GM19438 (cell line): Measurements from ENCODE around the gene ALCAM.
"Not testable (repeated sequence)": the region's sequence is repeated elsewhere in the genome, so short reads cannot be mapped to it uniquely, and the experiment has no call there.

ENCODE experiments used
- ATAC-seq: cut with Tn5 transposase; IDR thresholded peaks from one replicate; pipeline ENCODE4 v1.9.1; 2021; ENCODE audit warnings: low read depth; ENCODE audit not compliant: unreplicated experiment

Gene ALCAM

GRCh38 chr3:105385819-105386508 is 19.3 kb downstream of the ALCAM start:
- ATAC-seq: peak; percentile 61

DNA sequence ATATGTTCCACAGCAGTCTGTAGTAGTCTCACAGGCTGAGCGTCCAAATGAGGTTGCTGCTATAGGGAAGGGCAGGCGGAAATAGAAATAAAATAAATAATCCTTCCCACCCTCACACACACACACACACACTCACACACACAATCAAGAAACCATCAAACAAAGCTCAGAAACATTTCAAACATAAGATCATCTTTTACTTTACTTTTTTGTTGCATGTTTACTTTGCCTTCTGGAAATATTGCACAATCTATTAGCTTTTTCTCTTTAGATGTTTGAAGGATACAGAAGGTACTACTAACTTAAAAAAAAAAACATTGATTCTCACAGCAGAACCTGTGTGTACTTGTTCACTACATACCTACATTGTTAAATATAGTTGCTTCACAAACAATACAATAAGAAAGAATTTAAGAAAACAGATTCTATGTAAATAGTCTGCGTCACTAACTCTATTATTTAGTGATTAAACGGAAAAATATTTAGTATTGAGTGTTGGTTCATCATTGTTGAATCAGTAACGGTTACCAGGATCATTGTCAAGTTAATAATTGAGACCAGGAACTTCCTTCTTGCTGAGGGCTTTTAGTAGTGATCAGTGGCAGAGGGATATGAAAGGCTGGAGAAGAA is 20.5 kb downstream of the ALCAM start:
- ATAC-seq: no peak

- ATAC-seq: no peak
Measured at GRCh38 chr3:105388176-105388575, 21.5 kb downstream of the ALCAM start.

- ATAC-seq: not testable (repeated sequence)
Measured at GRCh38 chr3:105389759-105390158, 23.1 kb downstream of the ALCAM start.

GRCh38 chr3:105392598-105392997 is 25.9 kb downstream of the ALCAM start:
- ATAC-seq: not testable (repeated sequence)

DNA sequence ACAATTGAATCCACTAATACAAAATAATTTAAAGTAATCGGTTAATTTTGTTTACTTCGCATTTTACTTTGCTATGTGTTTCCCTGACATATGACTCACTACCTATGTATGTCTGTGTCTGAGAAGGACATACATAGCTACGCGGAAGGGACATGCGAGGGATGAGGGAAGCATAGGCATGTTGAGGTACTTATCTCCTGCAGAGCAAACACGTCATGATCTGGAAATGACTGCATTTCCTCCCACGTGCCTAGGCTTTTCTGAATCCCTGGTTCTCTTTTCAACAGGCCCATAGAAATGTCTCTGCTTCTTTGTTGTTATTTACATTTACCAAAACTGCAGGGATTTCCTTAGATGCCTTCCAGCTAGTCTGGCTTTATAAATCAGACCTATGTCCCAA is 27.5 kb downstream of the ALCAM start:
- ATAC-seq: no peak

- no peak for ATAC-seq
Measured at GRCh38 chr3:105397974-105398373, 31.3 kb downstream of the ALCAM start.

GRCh38 chr3:105398437-105398836 is 31.7 kb downstream of the ALCAM start:
- ATAC-seq: no peak

GRCh38 chr3:105399062-105399461 is 32.4 kb downstream of the ALCAM start:
- no peak for ATAC-seq

GRCh38 chr3:105399611-105400010 is 32.9 kb downstream of the ALCAM start:
- no peak for ATAC-seq

DNA sequence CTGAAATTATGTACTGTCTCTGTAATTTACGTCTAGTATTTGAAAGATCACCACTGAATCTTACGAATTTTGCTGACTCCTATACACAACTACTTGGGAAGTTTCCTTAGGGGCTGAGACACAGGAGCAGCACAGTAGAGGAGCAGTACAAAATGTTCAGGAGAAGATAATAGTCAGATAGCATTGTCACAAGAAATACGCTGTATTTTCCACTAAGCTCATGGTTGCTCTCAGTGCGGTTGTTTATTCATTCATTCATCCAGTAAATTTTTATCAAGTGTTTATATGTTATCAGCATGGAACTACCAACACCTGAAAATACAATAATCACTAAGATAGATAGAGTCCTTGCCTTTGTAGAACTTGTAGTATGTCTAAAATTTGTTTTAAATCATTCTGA is 34.5 kb downstream of the ALCAM start:
- no peak for ATAC-seq

GRCh38 chr3:105401691-105402149 is 35.0 kb downstream of the ALCAM start:
- no peak for ATAC-seq

GRCh38 chr3:105402287-105402801 is 35.6 kb downstream of the ALCAM start:
- no peak for ATAC-seq

- not testable (repeated sequence) for ATAC-seq
Measured at GRCh38 chr3:105403034-105403433, 36.3 kb downstream of the ALCAM start.

DNA sequence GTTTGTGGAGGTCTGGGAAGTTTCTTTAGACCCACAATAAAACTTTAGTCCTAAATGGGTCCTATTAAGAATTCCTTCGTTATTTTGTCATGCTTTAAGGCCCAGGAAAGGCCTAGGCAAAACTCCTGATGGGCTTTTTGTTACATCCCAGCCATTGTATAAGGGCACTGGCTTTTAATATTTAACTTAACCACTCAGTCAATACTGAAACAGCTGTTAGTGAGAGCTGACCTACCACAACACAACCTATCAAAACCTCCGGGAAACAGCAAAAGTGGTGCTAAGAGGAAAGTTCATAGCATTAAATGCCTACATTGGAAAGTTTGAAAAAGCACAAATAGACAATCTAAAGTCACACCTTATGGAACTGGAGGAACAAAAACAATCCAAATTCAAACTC is 39.6 kb downstream of the ALCAM start:
- ATAC-seq: no peak

DNA sequence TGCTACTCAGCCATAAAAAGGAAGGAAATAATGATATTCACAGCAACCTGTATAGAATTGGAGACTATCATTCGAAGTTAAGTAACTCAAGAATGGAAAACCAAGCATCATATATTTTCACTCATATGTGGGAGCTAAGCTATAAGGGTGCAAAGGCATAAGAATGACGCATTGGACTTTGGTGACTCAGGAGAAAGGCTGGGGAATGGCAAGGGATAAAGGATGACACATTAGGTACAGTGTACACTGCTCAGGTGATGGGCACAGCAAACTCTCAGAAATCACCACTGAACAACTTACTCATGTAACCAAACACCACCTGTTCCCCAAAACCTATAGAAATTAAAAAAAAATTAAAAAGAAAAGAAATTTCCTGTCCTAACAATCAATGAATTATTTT is 42.7 kb downstream of the ALCAM start:
- ATAC-seq: no peak

DNA sequence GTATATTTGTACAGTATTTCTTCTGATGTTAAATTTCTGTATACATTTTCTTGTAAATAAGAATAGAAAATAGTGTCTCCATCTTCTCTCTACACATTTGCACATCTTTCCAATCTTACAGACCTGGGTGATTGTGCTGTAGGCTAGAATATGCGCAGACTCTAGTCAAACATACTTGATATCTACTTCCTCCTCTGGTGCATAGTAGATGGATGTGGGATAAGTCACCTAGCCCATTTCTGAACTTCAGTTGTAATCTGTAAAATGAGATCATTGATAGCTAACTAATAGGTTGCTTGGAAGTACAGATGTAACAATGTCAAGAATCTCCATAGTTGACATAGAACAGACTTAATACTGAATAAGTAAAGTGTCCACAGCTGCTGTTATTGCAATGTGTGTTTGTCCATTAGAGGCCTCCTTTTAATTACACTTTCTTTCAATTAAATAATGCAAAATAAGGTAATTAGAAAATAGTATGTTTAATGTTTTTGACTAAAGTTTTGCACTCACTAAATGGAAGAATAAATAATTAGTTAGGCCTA is 46.7 kb downstream of the ALCAM start:
- ATAC-seq: no peak

GRCh38 chr3:105414841-105415240 is 48.1 kb downstream of the ALCAM start:
- ATAC-seq: no peak

GRCh38 chr3:105415951-105416350 is 49.2 kb downstream of the ALCAM start:
- no peak for ATAC-seq

DNA sequence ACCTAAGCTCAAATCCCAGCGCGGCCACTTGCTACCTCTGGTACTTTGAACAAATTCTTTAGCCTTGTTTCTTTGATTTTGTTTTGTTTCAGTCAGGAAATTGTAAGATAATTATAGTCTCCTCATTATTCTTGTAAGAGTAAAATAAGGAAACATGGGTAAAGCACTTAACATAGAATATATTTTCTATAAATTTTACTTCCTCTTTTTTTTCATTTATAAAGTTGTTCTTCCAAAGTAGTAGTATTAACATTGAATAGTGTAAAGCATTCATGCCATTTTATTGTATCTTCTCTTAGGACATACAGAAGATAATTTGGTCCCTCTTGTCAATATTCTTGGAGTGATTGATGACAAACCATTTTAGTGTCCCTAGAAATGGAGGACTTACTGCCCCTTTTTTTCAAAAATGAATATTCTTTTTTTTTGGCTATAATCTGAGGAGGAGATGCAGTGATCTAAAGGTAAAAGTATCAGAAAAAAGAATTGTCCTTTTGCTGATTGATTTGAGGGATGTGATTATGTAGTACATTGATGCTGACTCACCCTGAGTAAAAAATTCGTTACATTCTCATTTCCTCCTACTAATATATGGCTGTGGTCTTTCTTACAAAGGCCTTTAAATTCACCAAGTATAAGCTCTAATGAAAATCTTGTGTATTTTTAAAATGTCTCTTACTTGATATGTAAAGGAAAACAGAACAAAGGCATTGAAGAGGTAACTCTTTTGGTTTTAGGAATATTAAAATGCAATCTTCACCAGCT is 51.0 kb downstream of the ALCAM start:
- no peak for ATAC-seq

DNA sequence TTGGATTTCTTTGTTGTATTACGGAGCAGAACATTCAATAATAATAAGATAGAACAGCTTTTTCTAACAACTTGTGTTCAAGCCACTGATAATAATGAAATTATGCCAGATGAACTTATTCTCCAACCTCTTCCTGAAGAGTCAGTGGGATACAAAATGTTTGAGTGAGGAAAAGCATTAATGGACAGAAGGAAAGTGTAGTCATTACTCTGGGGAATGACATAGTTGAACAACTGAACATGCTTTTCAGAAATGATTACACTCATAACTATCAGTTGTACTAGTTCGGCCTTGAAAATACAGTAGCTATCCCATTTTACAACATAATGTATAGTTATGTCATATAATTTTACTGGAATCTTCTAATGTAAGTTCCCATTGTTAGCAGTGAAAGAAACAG is 55.9 kb downstream of the ALCAM start:
- no peak for ATAC-seq
